GM19463 (cell line): ENCODE measurements around the gene ABCA5.

Source experiments
- ATAC-seq: cut with Tn5 transposase; IDR thresholded peaks from one replicate; pipeline ENCODE4 v1.9.1; 2021; ENCODE audit warnings: mild to moderate bottlenecking, moderate library complexity; ENCODE audit not compliant: unreplicated experiment

The ABCA5 gene

GRCh38 chr17:69327060-69327831 is at the start of gene ABCA5:
ABCA5 (minus strand) TSS chr17:69327133; CDS start chr17:69314415, 12,718 bp downstream.
- ATAC-seq = peak; percentile 93

GRCh38 chr17:69375229-69375628 is 48.3 kb upstream of the ABCA5 start:
- no peak for ATAC-seq

- no peak for ATAC-seq
These were observed 46.1 kb upstream of the ABCA5 start for GRCh38 chr17:69373069-69373468.

GRCh38 chr17:69367298-69367697 is 40.4 kb upstream of the ABCA5 start:
- peak; percentile 53 for ATAC-seq

GRCh38 chr17:69363488-69364210 is 36.7 kb upstream of the ABCA5 start:
- no peak for ATAC-seq

- ATAC-seq = no peak
These were observed 34.2 kb upstream of the ABCA5 start for GRCh38 chr17:69361156-69361555.

- no peak for ATAC-seq
These were observed 32.0 kb upstream of the ABCA5 start for GRCh38 chr17:69358688-69359596.

GRCh38 chr17:69357701-69358100 is 30.8 kb upstream of the ABCA5 start:
- ATAC-seq = no peak

GRCh38 chr17:69356625-69357024 is 29.7 kb upstream of the ABCA5 start:
- no peak for ATAC-seq

- no peak for ATAC-seq
These were observed 24.0 kb upstream of the ABCA5 start for GRCh38 chr17:69350911-69351310.

GRCh38 chr17:69348429-69348828 is 21.5 kb upstream of the ABCA5 start:
- no peak for ATAC-seq

- ATAC-seq = no peak
These were observed 19.8 kb upstream of the ABCA5 start for GRCh38 chr17:69346766-69347165.

- no peak for ATAC-seq
These were observed 18.0 kb upstream of the ABCA5 start for GRCh38 chr17:69344939-69345338.

GRCh38 chr17:69342896-69343644 is 16.1 kb upstream of the ABCA5 start:
- no peak for ATAC-seq

- no peak for ATAC-seq
These were observed 13.0 kb upstream of the ABCA5 start for GRCh38 chr17:69339937-69340336.

GRCh38 chr17:69336996-69337395 is 10.1 kb upstream of the ABCA5 start:
- no peak for ATAC-seq

- no peak for ATAC-seq
These were observed 9.6 kb upstream of the ABCA5 start for GRCh38 chr17:69336580-69336979.

GRCh38 chr17:69335058-69335457 is 8.1 kb upstream of the ABCA5 start:
- no peak for ATAC-seq

- ATAC-seq = no peak
These were observed 6.6 kb upstream of the ABCA5 start for GRCh38 chr17:69333561-69333960.

- ATAC-seq = no peak
These were observed 4.8 kb upstream of the ABCA5 start for GRCh38 chr17:69331756-69332155.
